GM12874 (cell line): ENCODE measurements around the gene NID2.

Experiments used
- TF ChIP-seq, protein P1 (sequence below): IDR thresholded peaks from 2 replicates; pipeline ENCODE4 v1.5.1; 2011; ENCODE audit warnings: low read depth, mild to moderate bottlenecking, control low read depth, low read length, moderate library complexity; ENCODE audit not compliant: insufficient read depth

NID2 gene

DNA sequence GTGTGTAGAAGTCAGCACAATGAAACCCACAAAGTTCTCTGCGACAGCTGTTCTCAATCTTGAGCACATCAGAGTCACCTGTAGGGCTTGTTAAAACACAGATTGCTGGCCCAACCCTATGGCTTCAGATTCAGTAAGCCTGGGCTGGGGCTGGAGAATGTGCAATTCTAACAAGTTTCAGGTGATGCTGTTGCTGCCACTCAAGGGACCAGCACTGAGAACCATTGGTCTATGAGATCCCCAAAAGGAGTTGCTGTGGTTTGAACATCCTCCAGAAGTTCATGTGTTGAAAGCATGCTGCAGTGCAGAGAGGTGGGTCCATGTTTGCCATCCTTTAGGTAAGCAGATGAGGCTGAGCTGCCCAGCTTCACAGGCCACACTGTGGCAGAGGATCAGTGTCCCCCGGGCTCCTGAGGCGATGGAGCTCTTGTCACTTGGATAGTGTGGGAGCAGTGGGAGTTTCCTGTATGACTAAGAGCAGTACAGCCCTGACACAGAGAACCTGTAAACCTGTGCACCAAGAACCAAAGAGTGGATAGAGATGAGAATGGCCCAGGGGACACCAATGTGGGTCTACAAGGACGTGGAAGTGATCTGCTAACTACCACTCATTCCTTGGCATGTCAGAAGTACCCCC lies 87.5 kb downstream of the NID2 start:
- TF ChIP-seq, protein P1, sequence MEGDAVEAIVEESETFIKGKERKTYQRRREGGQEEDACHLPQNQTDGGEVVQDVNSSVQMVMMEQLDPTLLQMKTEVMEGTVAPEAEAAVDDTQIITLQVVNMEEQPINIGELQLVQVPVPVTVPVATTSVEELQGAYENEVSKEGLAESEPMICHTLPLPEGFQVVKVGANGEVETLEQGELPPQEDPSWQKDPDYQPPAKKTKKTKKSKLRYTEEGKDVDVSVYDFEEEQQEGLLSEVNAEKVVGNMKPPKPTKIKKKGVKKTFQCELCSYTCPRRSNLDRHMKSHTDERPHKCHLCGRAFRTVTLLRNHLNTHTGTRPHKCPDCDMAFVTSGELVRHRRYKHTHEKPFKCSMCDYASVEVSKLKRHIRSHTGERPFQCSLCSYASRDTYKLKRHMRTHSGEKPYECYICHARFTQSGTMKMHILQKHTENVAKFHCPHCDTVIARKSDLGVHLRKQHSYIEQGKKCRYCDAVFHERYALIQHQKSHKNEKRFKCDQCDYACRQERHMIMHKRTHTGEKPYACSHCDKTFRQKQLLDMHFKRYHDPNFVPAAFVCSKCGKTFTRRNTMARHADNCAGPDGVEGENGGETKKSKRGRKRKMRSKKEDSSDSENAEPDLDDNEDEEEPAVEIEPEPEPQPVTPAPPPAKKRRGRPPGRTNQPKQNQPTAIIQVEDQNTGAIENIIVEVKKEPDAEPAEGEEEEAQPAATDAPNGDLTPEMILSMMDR: no peak

DNA sequence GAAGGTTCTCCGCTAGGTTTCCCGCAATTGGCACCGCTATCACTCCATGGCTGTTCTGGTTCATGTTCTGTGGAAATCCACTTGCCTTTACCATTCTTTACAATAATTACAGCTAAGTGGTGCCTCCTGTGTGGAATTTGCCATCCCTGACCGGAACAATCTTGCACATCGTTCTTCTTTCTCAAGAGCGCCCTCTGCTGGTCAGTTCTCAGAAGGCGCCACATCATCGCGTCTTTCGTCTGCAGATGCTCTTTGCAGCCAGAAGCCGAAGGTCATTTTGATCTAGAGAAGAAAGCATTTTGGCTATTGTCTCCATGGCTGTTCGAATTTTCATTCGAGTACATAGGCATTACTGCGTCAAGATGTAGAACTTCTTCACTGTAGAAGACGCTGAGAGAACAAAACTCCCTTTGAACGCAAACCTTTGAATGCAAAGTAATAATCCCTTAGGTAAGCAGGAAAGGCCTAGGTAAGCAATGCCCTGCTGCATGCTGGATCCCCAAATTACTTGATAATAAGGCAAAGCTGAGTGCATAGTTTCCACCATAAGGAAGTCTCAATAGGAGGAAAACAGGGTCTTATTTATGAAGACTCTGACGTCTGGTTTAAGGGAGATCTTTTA lies 89.7 kb downstream of the NID2 start:
- TF ChIP-seq, protein P1: peak; percentile 84

DNA sequence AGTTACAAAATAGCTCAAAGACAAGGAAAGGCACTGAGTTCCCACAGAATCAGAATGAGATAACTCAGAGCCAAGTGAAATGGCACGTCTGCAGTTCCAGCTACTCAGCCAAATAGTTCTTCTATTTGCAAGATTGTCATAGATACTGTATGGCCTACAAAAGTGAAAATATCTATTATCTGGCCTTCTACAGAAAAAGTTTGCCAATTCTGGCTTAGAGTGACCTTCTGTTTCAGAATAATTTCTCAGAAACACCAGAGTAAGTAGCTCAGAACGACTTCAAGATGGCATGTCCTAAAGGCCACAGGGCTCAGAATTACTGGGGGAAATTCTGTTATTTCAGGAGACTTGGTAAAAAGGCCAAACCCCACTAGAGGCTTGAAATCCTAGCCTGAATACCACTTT lies 90.2 kb downstream of the NID2 start:
- TF ChIP-seq, protein P1: no peak

DNA sequence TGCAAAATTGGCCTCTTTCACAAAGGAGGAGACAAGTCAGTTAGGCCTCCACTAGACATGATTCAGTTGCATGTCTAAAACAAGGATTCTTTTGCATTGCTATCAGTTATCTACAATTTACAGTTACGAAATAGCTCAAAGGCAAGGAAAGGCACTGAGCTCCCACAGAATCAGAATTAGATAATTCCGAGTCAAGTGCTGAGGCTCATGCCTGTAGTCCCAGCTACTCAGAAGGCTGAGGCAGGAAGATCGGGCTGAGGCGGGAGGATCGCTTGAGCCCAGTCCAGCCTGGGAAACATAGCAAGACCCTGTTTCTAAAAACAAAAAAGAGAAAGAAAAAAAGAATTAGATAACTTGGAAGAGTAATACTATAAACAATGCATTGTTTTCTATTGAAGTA lies 91.8 kb downstream of the NID2 start:
- TF ChIP-seq, protein P1: no peak

DNA sequence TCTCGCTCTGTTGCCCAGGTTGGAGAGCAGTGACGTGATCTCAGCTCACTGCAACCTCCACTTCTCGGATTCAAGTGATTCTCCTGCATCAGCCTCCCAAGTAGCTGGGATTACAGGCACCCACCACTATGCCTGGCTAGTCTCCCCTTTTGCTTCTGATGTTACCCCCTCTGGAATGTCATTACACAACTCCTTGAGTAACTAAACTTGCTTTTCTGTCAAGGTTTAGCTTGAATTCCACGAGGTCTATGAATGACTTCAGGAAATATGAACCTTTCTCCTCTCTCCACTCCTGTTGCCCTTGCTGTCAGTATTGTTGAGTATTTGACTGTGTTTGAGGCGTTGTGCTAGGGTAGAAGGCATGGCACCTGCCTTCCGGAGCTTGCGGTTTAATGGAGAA lies 96.3 kb downstream of the NID2 start:
- TF ChIP-seq, protein P1: no peak

DNA sequence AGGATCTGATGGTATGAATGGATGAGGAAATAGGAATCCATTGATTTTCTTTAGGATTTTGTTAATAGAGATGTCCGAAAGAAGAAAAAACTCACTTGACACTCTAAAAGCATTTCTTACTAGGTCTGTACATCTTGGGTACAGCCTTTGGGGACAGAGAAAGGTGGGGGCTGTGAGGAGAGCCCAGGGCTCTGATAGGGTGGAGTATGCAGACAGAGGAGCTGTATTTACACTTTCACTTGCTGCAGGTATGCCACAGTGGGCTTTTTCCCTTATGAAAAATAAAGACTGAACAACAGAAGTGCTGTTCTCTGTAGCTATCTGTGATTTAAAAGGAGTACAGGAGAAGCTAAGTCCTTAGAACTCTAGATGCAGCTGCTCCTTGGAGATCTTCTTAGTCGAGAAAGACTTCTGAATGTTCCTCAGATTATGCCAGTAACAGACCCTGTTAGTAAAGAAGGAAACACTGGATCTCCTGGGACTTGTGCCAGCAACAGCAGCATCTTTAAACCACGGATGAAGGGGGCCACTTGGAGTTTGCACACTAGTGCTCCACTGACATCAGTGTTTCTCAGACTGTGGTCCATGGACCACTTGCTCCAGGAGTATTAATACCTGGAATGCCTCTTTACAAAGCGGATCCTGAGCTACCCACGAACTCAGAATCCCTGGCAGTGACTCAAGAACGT lies 98.9 kb downstream of the NID2 start:
- TF ChIP-seq, protein P1: no peak

DNA sequence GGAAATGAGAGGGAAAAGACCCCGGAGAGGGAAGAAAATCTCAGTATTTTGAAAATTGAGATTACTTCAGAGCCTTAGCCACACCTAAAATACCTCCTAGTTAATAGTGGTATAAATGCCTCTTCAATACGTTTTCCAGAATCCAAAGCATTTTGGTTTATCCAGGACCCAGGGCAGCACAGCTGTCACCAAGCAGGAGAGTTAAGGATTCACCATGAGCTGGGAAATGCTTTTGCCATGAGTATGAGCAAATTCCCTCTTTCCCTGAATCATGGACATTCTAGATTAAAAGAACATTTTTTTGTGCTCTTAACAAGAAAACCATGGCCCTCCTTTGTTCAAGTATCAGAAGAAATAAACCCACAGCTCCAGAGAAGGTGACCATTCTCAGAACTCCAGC lies 101.3 kb downstream of the NID2 start:
- TF ChIP-seq, protein P1: no peak
